Kidney (tissue), 14 donors: ENCODE results near the gene SLC12A5. TPM values are rescaled to one million over a fixed set of nuclear protein-coding genes. Genes with fewer than 3 reads are reported as not detected.

Experiments used
- DNase-seq, 5 donors: peaks; one replicate each; pipeline ENCODE4 v3.0.0-alpha.2; 2013 to 2020
- FAIRE-seq: peaks from 2 replicates; lab custom pipeline; 2012; peaks lifted over from hg19 to GRCh38; lab: Jason Lieb, UNC
- H3K27ac ChIP-seq, 2 donors: one replicate each; pipeline ENCODE4 v1.7.0; 2013; ENCODE audit warnings: low read depth in 2 of 2, low read length in 2 of 2, inconsistent platforms in 1 of 2
- H3K27me3 ChIP-seq: one replicate; pipeline ENCODE4 v1.7.1; 2013; ENCODE audit warnings: low read length, inconsistent platforms; ENCODE audit not compliant: control insufficient read depth, insufficient read depth
- H3K36me3 ChIP-seq, 3 donors: one replicate each; pipeline versions ENCODE4 v1.7.0 to v1.7.1; 2013; ENCODE audit warnings: low read length in 3 of 3, control low read depth in 1 of 3, inconsistent platforms in 1 of 3; ENCODE audit not compliant: insufficient read depth in 3 of 3, control insufficient read depth in 2 of 3
- H3K4me1 ChIP-seq, 3 donors: one replicate each; pipeline versions ENCODE4 v1.7.0 to v1.7.1; 2013; ENCODE audit warnings: low read length in 3 of 3, inconsistent platforms in 1 of 3, low read depth in 1 of 3; ENCODE audit not compliant: control insufficient read depth in 2 of 3, insufficient read depth in 2 of 3
- H3K4me3 ChIP-seq, 3 donors: one replicate each; pipeline versions ENCODE4 v1.7.0 to v1.8.1; 2013; ENCODE audit warnings: low read length in 3 of 3, control low read depth in 1 of 3, inconsistent platforms in 1 of 3
- H3K9ac ChIP-seq, 3 donors: one replicate each; pipeline versions ENCODE4 v1.7.0 to v1.7.1; 2013; ENCODE audit warnings: low read length in 3 of 3, control low read depth in 1 of 3, inconsistent platforms in 1 of 3
- H3K9me3 ChIP-seq, 3 donors: one replicate each; pipeline versions ENCODE4 v1.7.0 to v1.7.1; 2013; ENCODE audit warnings: low read length in 3 of 3, control low read depth in 1 of 3, inconsistent platforms in 1 of 3; ENCODE audit not compliant: control insufficient read depth in 2 of 3, insufficient read depth in 1 of 3
- intact Hi-C: fragments of 100-400 bp; cut with DNase I; formaldehyde crosslinking; loops from one replicate; pipeline ENCODE4 v1.11.1; 2022
- polyA plus RNA-seq: library from polyadenylated mRNA; stranded (reverse); fragments of 350-450 nt; fragmentation: Illumina TruSeq; extraction: RNeasy Lipid Tissue Mini Kit (QIAGEN cat#74804); gene quantifications from one replicate; pipeline ENCODE4 v1.2.3, GENCODE V29; 2014; ENCODE audit warnings: low read depth, low replicate concordance; ENCODE audit not compliant: insufficient read depth
- total RNA-seq: library from RNA; stranded (reverse); fragmentation: NEBNext Ultra II Directional; extraction: Animal tissue kit (Norgen Biotek cat#: 25700); gene quantifications from one replicate; pipeline ENCODE4 v1.2.1, GENCODE V29; 2021
- TF ChIP-seq, protein P1 (sequence below): IDR thresholded peaks from 3 replicates; pipeline ENCODE4 v1.5.1; 2012; ENCODE audit warnings: mild to moderate bottlenecking, moderate library complexity, borderline replicate concordance; ENCODE audit not compliant: insufficient read depth; ENCODE audit errors: extremely low read depth
- donor health status: control.
- donor health status: control.
- donor health status: control.
- donor health status: control.
- donor health status: control.
- donor health status: DM: yes; HTN: yes; CAD: no.
- donor health status: Normal renal cell carcinoma (clear cell type).

The SLC12A5 gene
- total and polyA plus RNA-seq, 2 donors from 2014 or later = 2.0 to 2.5 TPM

DNA sequence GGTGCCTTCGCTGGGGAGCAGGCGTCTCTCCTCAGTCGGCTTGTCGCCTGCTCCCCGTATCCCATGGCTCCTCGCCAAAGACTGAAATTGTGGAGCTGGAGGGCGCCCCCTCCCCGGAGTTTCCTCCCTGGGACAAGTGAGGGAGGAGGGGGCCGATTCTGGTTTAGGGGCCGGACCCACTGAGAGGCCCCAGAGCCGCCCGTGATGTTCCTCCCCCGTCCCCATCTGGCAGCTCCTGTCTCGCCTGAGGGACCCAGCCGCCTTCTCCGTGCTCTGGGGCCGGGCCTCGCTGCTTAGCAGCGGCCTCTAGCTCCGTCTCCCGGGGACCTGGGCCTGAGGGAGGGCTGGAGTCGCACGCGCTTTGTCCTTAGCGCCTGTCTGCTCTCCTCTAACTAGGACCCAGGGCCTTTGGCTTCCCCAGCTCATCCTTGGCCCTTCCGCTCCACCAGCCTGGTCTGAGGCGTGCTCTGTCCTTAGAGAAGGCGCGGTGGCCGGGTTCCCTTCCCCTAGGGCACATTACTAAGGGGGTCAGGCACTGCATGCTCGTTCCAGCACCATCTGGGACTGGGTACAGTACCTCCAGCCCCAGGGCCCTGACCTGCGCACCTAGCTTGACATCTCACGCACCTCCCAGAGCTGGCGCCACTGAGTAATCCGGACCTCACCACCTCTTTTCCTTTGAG, 29.7 kb downstream of the SLC12A5 start:
- no peak overlapping the region for H3K4me3 ChIP-seq
- TF ChIP-seq, protein P1, sequence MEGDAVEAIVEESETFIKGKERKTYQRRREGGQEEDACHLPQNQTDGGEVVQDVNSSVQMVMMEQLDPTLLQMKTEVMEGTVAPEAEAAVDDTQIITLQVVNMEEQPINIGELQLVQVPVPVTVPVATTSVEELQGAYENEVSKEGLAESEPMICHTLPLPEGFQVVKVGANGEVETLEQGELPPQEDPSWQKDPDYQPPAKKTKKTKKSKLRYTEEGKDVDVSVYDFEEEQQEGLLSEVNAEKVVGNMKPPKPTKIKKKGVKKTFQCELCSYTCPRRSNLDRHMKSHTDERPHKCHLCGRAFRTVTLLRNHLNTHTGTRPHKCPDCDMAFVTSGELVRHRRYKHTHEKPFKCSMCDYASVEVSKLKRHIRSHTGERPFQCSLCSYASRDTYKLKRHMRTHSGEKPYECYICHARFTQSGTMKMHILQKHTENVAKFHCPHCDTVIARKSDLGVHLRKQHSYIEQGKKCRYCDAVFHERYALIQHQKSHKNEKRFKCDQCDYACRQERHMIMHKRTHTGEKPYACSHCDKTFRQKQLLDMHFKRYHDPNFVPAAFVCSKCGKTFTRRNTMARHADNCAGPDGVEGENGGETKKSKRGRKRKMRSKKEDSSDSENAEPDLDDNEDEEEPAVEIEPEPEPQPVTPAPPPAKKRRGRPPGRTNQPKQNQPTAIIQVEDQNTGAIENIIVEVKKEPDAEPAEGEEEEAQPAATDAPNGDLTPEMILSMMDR = no peak
- no peaks in the 10 kb centered on the region for H3K9me3 ChIP-seq
- peaks cover 2 to 31% (median 12%) of the 10 kb centered on the region in 3 donors for H3K36me3 ChIP-seq
- FAIRE-seq = no peak
- peaks cover 0 to 5% (median 0%) of the 10 kb centered on the region in 3 donors for H3K4me1 ChIP-seq
- peak in 2 of 5 donors; percentile 27 to 34 for DNase-seq
- no peak overlapping the region for H3K27ac ChIP-seq
- no peak overlapping the region for H3K9ac ChIP-seq
- intact Hi-C loops = no loop called here
- H3K27me3 ChIP-seq = peaks cover 3% of the 10 kb centered on the region

DNA sequence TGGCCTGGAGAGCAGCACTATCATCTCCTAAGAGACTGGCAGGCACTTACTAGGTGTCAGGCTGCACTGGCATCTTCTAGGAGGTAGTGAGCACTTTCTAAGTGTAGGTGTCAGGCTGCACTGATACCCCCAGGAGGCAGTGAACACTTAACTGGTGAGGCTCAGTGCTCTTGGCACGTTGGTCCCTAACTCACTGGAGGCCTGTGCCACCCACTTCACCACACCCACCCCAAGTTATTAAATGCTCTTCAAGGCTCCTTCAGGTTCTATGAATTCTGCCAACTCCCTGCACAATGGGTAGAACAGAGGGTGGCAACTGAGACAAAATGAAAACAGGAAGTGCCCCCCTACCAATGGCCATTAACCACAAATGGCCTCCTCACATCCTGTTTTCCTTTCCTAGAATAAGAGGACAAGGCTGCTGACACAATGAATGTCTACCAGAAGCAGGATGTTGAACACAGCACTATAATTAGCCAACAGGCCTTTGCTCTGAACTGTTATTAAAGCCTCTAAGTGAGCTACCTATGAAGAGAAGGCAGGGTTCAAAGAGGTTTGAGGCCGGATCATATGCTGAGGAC, 31.4 kb downstream of the SLC12A5 start:
- intact Hi-C loops = no loop called here
- DNase-seq = peak in 1 of 5 donors; percentile 32
- Histone ChIP-seq H3K9me3 (no peaks in the 10 kb centered on the region), H3K27ac (no peak overlapping the region), H3K9ac (no peak overlapping the region), H3K4me3 (no peak overlapping the region), H3K27me3 (peaks cover 3% of the 10 kb centered on the region), H3K4me1 (peaks cover 0 to 5% (median 0%) of the 10 kb centered on the region in 3 donors), H3K36me3 (peaks cover 13 to 47% (median 29%) of the 10 kb centered on the region in 3 donors)
- no peak for FAIRE-seq
- TF ChIP-seq, protein P1 = no peak

DNA sequence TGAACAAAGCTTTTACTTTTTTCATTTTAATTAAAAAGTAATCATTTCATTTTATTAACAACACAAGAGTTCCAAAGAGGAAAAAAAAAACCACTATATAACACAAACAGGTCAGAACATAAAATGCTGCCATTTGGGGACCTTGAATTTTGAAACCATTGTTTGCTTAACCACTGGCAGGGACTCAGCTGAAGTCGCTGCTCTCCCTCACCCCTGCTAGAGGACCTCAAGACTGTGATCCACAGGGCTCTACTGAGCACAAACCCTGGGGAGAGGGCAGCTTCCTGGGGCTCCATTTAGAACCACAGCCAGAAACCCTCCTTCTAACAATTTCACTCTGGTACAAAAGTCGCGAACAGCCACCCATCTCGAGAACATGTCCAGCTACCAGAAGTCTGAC, 32.0 kb downstream of the SLC12A5 start:
- DNase-seq (no peak), FAIRE-seq (no peak)
- peaks cover 0 to 5% (median 0%) of the 10 kb centered on the region in 3 donors for H3K4me1 ChIP-seq
- peaks cover 3% of the 10 kb centered on the region for H3K27me3 ChIP-seq
- H3K36me3 ChIP-seq = peaks cover 17 to 53% (median 33%) of the 10 kb centered on the region in 3 donors
- no peak overlapping the region for H3K4me3 ChIP-seq
- TF ChIP-seq, protein P1 = no peak
- no peaks in the 10 kb centered on the region for H3K9me3 ChIP-seq
- intact Hi-C loops = no loop called here
- no peak overlapping the region for H3K9ac ChIP-seq
- H3K27ac ChIP-seq = no peak overlapping the region
